Measurements from ENCODE around the gene RBM15.

DNA sequence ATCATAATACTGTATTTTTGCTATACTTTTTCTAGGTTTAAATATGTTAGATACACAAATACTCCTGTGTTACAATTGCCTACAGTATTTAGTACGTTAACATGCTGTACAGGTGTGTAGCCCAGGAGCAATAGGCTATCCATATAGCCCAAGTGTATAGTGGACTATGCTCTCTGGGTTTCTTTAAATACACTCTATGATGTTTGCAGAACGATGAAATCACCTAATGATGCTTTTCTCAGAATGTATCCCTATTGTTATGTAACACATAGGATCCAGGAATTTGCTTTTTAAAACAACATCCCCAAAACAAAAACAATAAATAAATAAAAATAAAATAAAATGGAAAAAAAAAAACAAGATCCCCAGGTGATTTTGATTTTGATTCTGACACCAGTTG, 18.1 kb upstream of the RBM15 start:
- TF ChIP-seq, protein P1, sequence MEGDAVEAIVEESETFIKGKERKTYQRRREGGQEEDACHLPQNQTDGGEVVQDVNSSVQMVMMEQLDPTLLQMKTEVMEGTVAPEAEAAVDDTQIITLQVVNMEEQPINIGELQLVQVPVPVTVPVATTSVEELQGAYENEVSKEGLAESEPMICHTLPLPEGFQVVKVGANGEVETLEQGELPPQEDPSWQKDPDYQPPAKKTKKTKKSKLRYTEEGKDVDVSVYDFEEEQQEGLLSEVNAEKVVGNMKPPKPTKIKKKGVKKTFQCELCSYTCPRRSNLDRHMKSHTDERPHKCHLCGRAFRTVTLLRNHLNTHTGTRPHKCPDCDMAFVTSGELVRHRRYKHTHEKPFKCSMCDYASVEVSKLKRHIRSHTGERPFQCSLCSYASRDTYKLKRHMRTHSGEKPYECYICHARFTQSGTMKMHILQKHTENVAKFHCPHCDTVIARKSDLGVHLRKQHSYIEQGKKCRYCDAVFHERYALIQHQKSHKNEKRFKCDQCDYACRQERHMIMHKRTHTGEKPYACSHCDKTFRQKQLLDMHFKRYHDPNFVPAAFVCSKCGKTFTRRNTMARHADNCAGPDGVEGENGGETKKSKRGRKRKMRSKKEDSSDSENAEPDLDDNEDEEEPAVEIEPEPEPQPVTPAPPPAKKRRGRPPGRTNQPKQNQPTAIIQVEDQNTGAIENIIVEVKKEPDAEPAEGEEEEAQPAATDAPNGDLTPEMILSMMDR (IDR thresholded peaks at IDR 0.05) = no peak
- TF ChIP-seq EZH2 (IDR thresholded peaks at IDR 0.05; ENCODE audit: borderline replicate concordance, insufficient read depth, low read depth, low read length, poor library complexity, severe bottlenecking) = no peak

Data from B cell (primary cell).